Measurements from ENCODE around the gene MICU1. TPM values are rescaled to one million over a fixed set of nuclear protein-coding genes. Genes with fewer than 3 reads are reported as not detected.

The MICU1 gene
- total and polyA plus RNA-seq, 10 of the 15 experiments (the other 5 are each of a cell fraction or from before 2014, with no cell fraction given): 18.2 to 36.4 (median 22.2) TPM

DNA sequence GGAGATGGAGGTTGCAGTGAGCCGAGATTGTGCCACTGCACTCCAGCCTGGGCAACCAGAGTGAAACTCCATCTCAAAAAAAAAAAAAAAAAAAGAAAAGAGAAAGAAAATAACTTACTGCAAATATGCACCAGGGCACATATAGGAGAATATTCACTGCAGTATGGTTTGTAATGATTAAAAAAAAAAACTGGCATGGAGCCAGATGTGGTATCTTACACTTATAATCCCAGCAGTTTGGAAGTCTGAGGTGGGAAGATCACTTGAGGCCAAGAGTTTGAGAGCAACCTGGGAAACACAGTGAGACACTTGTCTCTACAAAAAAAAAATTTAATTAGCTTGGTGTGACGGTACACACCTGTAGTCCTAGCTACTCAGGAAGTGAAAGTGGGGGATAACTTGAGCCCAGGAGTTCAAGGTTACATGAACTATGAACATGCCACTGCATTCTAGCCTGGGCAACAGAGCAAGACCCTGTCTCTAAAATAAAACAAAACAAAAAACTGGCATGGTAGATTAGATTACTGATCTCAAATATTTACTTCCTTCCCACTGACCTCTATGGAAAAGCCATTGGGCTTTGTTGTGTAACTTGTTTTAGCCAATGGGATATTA, 85.6 kb downstream of the MICU1 start (continued):
- TF ChIP-seq, protein P1, sequence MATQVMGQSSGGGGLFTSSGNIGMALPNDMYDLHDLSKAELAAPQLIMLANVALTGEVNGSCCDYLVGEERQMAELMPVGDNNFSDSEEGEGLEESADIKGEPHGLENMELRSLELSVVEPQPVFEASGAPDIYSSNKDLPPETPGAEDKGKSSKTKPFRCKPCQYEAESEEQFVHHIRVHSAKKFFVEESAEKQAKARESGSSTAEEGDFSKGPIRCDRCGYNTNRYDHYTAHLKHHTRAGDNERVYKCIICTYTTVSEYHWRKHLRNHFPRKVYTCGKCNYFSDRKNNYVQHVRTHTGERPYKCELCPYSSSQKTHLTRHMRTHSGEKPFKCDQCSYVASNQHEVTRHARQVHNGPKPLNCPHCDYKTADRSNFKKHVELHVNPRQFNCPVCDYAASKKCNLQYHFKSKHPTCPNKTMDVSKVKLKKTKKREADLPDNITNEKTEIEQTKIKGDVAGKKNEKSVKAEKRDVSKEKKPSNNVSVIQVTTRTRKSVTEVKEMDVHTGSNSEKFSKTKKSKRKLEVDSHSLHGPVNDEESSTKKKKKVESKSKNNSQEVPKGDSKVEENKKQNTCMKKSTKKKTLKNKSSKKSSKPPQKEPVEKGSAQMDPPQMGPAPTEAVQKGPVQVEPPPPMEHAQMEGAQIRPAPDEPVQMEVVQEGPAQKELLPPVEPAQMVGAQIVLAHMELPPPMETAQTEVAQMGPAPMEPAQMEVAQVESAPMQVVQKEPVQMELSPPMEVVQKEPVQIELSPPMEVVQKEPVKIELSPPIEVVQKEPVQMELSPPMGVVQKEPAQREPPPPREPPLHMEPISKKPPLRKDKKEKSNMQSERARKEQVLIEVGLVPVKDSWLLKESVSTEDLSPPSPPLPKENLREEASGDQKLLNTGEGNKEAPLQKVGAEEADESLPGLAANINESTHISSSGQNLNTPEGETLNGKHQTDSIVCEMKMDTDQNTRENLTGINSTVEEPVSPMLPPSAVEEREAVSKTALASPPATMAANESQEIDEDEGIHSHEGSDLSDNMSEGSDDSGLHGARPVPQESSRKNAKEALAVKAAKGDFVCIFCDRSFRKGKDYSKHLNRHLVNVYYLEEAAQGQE (IDR thresholded peaks at IDR 0.05; ENCODE audit: low read depth, low read length): no peak
- TF ChIP-seq IRF4 (IDR thresholded peaks at IDR 0.05; ENCODE audit: low read depth, low read length) (no peak), SREBF2 (IDR thresholded peaks at IDR 0.05; ENCODE audit: low read length) (no peak), EGR1 (IDR thresholded peaks at IDR 0.05; ENCODE audit: borderline replicate concordance in 1 of 2, low read depth in 2 of 2, low read length in 2 of 2) (no peak), CREM (IDR thresholded peaks at IDR 0.05; ENCODE audit: low read depth) (no peak), FOXM1 (IDR thresholded peaks at IDR 0.05; ENCODE audit: low read depth, low read length) (no peak), NFXL1 (IDR thresholded peaks at IDR 0.05; ENCODE audit: borderline replicate concordance) (no peak)

DNA sequence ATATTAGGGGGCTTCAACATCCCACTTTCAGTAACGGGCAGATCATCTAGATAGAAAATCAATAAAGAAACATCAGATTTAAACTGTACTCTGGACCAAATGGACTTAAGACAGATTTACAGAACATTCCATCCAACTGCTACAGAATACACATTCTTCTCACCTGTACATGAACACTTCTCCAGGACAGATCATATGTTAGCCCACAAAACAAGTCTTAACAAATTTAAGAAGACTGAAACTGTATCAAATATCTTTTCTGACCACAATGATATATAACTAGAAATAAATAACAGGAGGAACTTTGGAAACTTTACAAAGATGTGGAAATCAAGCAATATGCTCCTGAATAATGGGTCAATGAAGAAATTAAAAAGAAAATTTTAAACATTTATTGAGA, 86.7 kb downstream of the MICU1 start:
- Histone ChIP-seq H3K27ac (ENCODE audit: control insufficient read depth, insufficient read depth) (no peak overlapping the region), H3K27me3 (replicated peaks in 1 of 2; ENCODE audit: control insufficient read depth in 2 of 2, insufficient read depth in 2 of 2, low read length in 1 of 2) (no peaks in the 10 kb centered on the region), H3K4me2 (ENCODE audit: control insufficient read depth, insufficient read depth) (no peak overlapping the region), H3K4me3 (no peak overlapping the region), H3K79me2 (ENCODE audit: control insufficient read depth, insufficient read depth, low read length) (no peaks in the 10 kb centered on the region), H3K9ac (ENCODE audit: control insufficient read depth, insufficient read depth, low read length) (no peak overlapping the region), H3K4me1 (ENCODE audit: control insufficient read depth, insufficient read depth, low read length) (peaks cover 2% of the 10 kb centered on the region; the same call in 1 of the 2 replicates), H3K9me3 (replicated peaks; ENCODE audit: control insufficient read depth, insufficient read depth, low read length) (peaks cover 7% of the 10 kb centered on the region), H2AFZ (ENCODE audit: control insufficient read depth, low read depth, low read length) (no peak overlapping the region), H4K20me1 (ENCODE audit: control insufficient read depth, insufficient read depth) (no peaks in the 10 kb centered on the region), H3K36me3 (ENCODE audit: control insufficient read depth in 2 of 2, insufficient read depth in 2 of 2, low read length in 1 of 2) (no peaks in the 10 kb centered on the region)
- in situ Hi-C loops (cut with MboI): no loop called here
- SMC1A ChIA-PET (ENCODE audit: uncharacterized antibody, unreplicated experiment): no interaction called here
- WGBS (ENCODE audit: insufficient coverage, insufficient replicate concordance, low lambda C conversion rate, missing lambda C conversion rate): 100% methylated on average over 1 of the region's 1 CpG
- intact Hi-C loops (cut with micrococcal nuclease; ENCODE audit: unreplicated experiment): no loop called here
- DNase-seq (ENCODE audit: low read depth, low spot score) (no peak), FAIRE-seq (no peak), ATAC-seq (no peak)
- CTCF ChIA-PET: no interaction called here
- BruUV-seq (replicated peaks): no TSS peak
- POLR2A ChIA-PET: no interaction called here
- RAD21 ChIA-PET (ENCODE audit: unreplicated experiment): no interaction called here
- TF ChIP-seq, protein P2, sequence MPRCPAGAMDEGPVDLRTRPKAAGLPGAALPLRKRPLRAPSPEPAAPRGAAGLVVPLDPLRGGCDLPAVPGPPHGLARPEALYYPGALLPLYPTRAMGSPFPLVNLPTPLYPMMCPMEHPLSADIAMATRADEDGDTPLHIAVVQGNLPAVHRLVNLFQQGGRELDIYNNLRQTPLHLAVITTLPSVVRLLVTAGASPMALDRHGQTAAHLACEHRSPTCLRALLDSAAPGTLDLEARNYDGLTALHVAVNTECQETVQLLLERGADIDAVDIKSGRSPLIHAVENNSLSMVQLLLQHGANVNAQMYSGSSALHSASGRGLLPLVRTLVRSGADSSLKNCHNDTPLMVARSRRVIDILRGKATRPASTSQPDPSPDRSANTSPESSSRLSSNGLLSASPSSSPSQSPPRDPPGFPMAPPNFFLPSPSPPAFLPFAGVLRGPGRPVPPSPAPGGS (IDR thresholded peaks at IDR 0.05; ENCODE audit: borderline replicate concordance, insufficient read depth, low read depth, low read length, poor library complexity, severe bottlenecking): no peak
- TF ChIP-seq, protein P3, sequence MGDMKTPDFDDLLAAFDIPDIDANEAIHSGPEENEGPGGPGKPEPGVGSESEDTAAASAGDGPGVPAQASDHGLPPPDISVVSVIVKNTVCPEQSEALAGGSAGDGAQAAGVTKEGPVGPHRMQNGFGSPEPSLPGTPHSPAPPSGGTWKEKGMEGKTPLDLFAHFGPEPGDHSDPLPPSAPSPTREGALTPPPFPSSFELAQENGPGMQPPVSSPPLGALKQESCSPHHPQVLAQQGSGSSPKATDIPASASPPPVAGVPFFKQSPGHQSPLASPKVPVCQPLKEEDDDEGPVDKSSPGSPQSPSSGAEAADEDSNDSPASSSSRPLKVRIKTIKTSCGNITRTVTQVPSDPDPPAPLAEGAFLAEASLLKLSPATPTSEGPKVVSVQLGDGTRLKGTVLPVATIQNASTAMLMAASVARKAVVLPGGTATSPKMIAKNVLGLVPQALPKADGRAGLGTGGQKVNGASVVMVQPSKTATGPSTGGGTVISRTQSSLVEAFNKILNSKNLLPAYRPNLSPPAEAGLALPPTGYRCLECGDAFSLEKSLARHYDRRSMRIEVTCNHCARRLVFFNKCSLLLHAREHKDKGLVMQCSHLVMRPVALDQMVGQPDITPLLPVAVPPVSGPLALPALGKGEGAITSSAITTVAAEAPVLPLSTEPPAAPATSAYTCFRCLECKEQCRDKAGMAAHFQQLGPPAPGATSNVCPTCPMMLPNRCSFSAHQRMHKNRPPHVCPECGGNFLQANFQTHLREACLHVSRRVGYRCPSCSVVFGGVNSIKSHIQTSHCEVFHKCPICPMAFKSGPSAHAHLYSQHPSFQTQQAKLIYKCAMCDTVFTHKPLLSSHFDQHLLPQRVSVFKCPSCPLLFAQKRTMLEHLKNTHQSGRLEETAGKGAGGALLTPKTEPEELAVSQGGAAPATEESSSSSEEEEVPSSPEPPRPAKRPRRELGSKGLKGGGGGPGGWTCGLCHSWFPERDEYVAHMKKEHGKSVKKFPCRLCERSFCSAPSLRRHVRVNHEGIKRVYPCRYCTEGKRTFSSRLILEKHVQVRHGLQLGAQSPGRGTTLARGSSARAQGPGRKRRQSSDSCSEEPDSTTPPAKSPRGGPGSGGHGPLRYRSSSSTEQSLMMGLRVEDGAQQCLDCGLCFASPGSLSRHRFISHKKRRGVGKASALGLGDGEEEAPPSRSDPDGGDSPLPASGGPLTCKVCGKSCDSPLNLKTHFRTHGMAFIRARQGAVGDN (IDR thresholded peaks at IDR 0.05): no peak
- TF ChIP-seq IKZF1 (conservative IDR thresholded peaks at IDR 0.05): no peak
- no peak for TF ChIP-seq ATF7 (IDR thresholded peaks at IDR 0.05; ENCODE audit: low read depth)
- no peak for TF ChIP-seq TCF12 (IDR thresholded peaks at IDR 0.05; ENCODE audit: low read depth, low read length)

All from GM12878 (cell line).